DOHH2 (cell line): ENCODE data around the gene CHD9.

Source experiments
- CTCF ChIP-seq: fragments of 200-600 bp; sonication (generic); IDR thresholded peaks from one replicate; pipeline ENCODE4 v1.5.1; 2014; ENCODE audit warnings: antibody characterized with exemption, mild to moderate bottlenecking, low read depth, low read length; ENCODE audit not compliant: poor library complexity, severe bottlenecking
- EZH2phosphoT487 ChIP-seq: fragments of 200-600 bp; sonication (generic); IDR thresholded peaks from 2 replicates; pipeline ENCODE4 v1.6.1; 2017; ENCODE audit warnings: borderline replicate concordance, mild to moderate bottlenecking, antibody characterized with exemption, low read length, moderate library complexity, mixed read lengths

GRCh38 chr16:53036066-53036465, 18.7 kb upstream of the CHD9 start:
- TF ChIP-seq CTCF (no peak), EZH2phosphoT487 (no peak)
